DMS 273 treated with DMSO at 0.1 percent for 48 hours (cell line): ENCODE data around the gene WNK1.
"Not testable (repeated sequence)": the region's sequence is repeated elsewhere in the genome, so short reads cannot be mapped to it uniquely, and the experiment has no call there.

ENCODE experiments used
- DNase-seq: peaks from one replicate; lab custom pipeline; 2025; lab: John Stamatoyannopoulos, UW

WNK1 gene

DNA sequence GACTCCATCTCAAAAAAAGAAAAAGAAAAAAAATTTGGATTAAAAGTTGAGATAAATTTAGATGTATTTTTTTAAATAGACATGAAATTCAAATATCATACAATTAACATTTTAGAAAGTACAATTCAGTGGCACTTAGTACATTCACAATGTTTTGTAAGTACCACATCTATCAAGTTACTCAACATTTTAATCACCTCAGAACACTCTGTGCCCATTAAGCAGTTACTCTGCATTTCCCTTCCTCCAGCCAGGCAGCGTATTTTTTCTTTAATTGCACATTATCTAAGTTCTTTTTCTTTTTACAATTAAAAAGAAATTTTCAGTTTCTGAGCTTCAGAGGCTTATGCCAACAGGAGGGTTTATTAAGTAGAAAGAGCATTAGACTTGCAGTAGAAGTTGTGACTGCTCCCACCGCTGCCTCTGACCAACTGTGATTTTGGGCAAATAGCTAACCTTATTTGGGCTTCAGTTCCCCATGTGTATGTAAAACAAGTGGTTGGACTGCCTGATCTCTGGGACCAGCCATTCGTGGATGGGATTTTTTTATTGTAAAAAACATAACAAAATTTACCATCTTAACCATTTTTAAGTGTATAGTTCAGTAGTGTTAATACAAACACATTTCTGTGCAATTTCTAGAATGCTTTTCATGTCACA is 65.7 kb downstream of the WNK1 start:
- DNase-seq = no peak

DNA sequence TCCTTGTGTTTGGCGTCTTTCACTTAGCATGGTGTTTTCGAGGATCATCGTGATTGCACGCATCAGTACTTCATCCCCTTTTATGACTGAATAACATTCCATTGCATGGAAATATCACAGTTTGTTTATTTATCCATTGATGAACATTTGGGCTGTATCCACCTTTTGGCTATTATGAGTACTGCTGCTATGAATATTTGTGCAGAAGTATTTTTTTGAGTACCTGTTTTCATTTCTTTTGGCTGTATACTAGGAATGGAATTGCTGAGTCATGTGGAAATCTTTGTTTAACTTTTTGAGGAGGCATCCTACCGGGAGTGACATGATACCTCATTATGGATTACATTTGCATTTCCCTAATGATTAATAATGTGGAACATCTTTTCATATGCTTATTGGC is 66.4 kb downstream of the WNK1 start:
- no peak for DNase-seq

GRCh38 chr12:820336-820735 is 68.0 kb downstream of the WNK1 start:
- no peak for DNase-seq

- no peak for DNase-seq
Observed at GRCh38 chr12:823028-823698, 70.8 kb downstream of the WNK1 start.

GRCh38 chr12:826331-826730 is 74.0 kb downstream of the WNK1 start:
- DNase-seq = no peak

GRCh38 chr12:828726-829395 is 76.5 kb downstream of the WNK1 start:
- DNase-seq = no peak

GRCh38 chr12:830111-830867 is 77.9 kb downstream of the WNK1 start:
- no peak for DNase-seq

DNA sequence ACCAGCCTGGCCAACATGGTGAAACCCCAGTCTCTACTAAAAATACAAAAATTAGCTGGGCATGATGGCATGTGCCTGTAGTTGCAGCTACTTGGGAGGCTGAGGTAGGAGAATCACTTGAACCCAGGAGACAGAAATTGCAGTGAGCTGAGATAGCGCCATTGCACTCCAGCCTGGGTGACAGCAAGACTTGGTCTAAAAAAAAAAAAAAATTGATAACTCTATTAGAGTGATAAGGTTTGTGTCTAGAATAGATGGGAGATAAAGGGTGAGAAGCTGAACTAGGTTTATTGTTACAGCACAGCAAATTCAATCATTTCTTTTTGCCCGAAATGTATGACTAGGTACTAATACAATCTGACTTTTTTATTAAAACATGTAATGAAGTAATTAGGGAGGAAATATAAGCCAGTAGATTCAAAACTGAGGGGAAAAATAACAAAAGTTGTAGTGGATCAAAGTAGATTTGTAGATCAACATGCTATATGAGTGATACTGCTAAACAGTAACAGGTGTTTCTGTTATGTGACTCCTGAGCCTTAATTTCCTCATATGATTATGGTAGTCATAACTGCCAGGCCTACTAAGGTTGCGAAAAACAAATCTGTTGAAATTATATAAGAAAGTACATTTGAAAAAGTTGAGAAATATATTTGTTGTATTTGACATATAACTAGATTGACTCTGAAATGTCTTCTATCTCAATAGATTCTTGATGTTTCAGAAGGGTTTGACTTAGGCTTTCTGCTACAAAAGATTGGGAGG is 83.6 kb downstream of the WNK1 start:
- no peak for DNase-seq

DNA sequence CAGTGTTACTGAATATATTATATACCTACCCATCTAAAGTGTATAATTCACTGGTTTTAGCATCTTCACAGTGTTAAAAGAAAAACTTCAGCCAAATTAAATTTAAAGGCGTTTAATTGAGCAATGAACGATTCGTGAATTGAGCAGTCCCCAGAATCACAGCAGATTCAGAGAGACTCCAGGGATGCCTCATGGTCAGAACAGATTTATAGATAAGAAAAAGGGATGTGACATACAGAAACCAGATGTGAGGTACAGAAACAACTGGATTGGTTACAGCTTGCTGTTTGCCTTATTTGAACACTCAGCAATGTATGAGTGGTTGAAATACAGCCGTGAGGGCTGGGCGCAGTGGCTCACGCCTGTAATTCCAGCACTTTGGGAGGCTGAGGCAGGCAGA is 84.6 kb downstream of the WNK1 start:
- no peak for DNase-seq

- DNase-seq = no peak
Observed at GRCh38 chr12:837548-837947, 85.2 kb downstream of the WNK1 start.

GRCh38 chr12:843609-844008 is 91.2 kb downstream of the WNK1 start:
- no peak for DNase-seq

DNA sequence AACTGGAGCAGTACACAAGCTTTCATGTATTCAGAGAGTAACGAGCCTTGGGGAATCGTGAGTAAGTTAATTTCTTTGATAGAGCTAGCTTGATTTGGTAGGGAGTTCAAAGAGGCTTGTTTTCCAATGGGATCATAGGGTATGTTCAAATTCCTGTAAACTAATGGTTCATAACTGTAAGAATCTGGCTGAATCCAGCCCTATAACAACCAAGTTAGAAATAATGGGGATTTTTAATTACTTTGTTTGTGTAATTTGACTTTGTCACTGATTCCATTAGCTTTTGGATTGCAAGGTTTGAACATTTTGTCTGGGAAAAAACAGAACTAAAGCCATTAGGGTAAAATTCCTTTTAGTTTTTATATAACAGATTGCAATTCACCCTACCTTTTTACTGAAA is 94.0 kb downstream of the WNK1 start:
- DNase-seq = no peak

GRCh38 chr12:848173-848865 is 95.9 kb downstream of the WNK1 start:
- DNase-seq = no peak

DNA sequence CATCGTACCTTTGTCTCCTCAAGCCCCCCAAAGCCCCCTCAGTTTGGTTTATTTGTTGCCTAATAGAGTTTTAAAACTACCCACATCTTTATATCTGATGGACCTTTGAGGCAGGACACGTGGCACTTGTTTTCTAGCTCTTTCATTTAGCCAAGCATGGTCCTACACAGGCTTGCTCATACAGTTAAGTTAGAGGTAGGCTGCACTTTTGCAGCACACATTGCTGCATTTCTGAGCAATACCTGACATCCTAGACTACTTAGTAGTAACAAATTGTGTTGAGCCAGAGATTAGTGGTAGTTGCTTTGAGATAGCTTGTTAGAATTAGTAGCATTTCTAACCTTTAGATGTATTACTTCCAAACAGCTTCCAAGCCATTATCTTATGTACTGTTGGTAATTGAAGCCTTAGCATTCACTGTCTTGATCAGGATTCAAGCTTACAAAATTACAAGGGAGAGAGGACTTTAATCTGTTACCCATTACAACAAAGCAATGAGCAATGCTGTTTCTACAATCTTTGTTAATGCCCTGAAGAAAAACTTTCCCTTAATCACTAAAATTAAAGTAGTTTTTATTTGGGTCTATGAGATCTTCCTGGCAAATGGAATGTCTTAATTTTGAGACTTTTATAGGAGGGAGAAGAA is 96.6 kb downstream of the WNK1 start:
- no peak for DNase-seq

GRCh38 chr12:849733-850437 is 97.5 kb downstream of the WNK1 start:
- DNase-seq = not testable (repeated sequence)

DNA sequence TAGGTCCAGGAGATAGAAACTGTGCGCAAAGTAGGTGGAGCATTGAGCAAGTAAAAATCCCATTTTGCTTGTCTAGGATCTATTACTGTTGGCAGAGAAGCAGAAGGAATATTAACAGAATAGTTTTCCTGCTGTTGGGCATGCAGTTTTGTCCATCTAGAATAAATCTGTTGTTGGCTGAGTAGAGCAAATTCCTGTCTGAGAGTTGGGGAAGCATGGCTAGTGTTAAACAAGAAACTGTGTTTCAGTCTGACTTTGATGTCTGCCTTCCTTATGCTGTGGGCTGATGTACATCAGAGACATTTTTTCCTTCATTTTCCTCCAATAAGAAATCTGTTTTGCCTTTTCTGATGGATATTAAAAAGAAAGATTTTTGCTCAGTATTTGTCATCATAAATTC is 99.0 kb downstream of the WNK1 start:
- DNase-seq = no peak

DNA sequence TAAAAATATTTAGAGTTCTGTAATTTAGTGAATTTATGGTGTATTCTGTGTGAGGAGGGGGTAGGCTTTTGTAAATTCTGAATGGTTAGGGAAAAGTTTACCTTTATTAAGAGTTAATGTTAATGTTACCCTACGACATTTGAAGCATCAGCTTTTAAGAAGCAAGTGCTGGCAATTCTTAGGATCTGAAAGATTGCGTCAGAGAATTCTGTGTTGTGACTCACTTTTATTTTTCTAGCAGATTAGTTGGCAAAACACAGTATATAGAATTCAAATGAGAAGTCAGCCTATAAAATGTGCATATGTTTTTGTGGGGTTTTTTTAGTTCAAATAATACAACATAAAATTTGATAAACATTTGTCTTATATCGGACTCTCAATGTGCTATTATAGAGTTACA is 99.5 kb downstream of the WNK1 start:
- DNase-seq = no peak

- DNase-seq = no peak
Observed at GRCh38 chr12:852864-853263, 100.5 kb downstream of the WNK1 start.

DNA sequence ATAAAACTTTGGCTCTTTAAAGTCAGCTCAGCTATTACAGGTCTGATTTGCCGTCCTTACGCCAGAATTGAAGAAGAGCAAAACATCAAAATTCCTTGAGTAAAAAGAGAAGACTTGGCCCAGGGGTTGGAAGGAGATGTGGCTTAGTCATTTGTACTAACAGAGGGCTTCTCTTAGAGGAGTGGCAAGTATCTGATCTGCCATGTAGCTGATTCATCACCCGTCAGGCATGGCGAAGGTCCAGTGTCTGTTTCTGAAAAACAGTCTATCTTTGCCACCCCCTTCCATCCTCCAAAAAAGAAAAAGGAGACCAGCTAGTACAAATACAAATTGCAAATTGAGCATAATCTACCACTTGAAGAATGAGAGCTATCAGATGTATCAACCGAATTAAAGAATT is 105.2 kb downstream of the WNK1 start:
- no peak for DNase-seq

GRCh38 chr12:862303-862911 is 110.0 kb downstream of the WNK1 start:
- no peak for DNase-seq
